ENCODE results near the gene TUBGCP6. TPM values are rescaled to one million over a fixed set of nuclear protein-coding genes. Genes with fewer than 3 reads are reported as not detected.
"Not testable (repeated sequence)": the region's sequence is repeated elsewhere in the genome, so short reads cannot be mapped to it uniquely, and the experiment has no call there.

The TUBGCP6 gene
- total RNA-seq, 2 donors from 2014 or later = 20.4 to 22.0 TPM

- ATAC-seq (no peak), DNase-seq (no peak)
- intact Hi-C loops (cut with DNase I) = no loop called here
Observed at GRCh38 chr22:50280022-50280707, 35.3 kb upstream of the TUBGCP6 start.

- DNase-seq = no peak
- ATAC-seq = no peak
- intact Hi-C loops (cut with DNase I) = loop anchor here (5.0 kb wide), 2 partner anchors 48 to 63 kb away; partner anchors contain the start of genes DENND6B (in 1 of the 2) and PPP6R2 (in 1 of the 2)
Observed at GRCh38 chr22:50278956-50279619, 34.3 kb upstream of the TUBGCP6 start.

- ATAC-seq (no peak), DNase-seq (no peak)
- intact Hi-C loops (cut with DNase I) = loop anchor here (5.0 kb wide), 2 partner anchors 49 to 64 kb away; partner anchors contain the start of genes DENND6B (in 1 of the 2) and PPP6R2 (in 1 of the 2)
Observed at GRCh38 chr22:50278461-50278860, 33.6 kb upstream of the TUBGCP6 start.

GRCh38 chr22:50277761-50278160 lies 32.9 kb upstream of the TUBGCP6 start:
- ATAC-seq = no peak
- DNase-seq = no peak
- intact Hi-C loops (cut with DNase I) = loop anchor here (2.0 to 5.0 kb wide), 3 partner anchors 47 to 65 kb away; partner anchors contain the start of genes DENND6B (in 1 of the 2) and PPP6R2 (in 1 of the 2)

GRCh38 chr22:50276143-50276542 lies 31.3 kb upstream of the TUBGCP6 start:
- ATAC-seq = peak; percentile 79 to 84
- peak; percentile 73 for DNase-seq
- intact Hi-C loops (cut with DNase I) = loop anchor here (2.0 to 5.0 kb wide), 3 partner anchors 49 to 66 kb away; partner anchors contain the start of genes DENND6B (in 1 of the 2) and PPP6R2 (in 1 of the 2)

GRCh38 chr22:50275181-50276055 lies 30.6 kb upstream of the TUBGCP6 start:
- intact Hi-C loops (cut with DNase I) = loop anchor here (2.0 to 5.0 kb wide), 3 partner anchors 49 to 67 kb away; partner anchors contain the start of genes DENND6B (in 1 of the 2) and PPP6R2 (in 1 of the 2)
- ATAC-seq (no peak), DNase-seq (no peak)

- no peak for DNase-seq
- intact Hi-C loops (cut with DNase I) = loop anchor here (5.0 kb wide), 2 partner anchors 53 to 68 kb away; partner anchors contain the start of genes DENND6B (in 1 of the 2) and PPP6R2 (in 1 of the 2)
- ATAC-seq = no peak
Observed at GRCh38 chr22:50274771-50275170, 29.9 kb upstream of the TUBGCP6 start.

- intact Hi-C loops (cut with DNase I) = no loop called here
- ATAC-seq (peak; percentile 3 to 12), DNase-seq (peak; percentile 61)
Observed at GRCh38 chr22:50274311-50274710, 29.5 kb upstream of the TUBGCP6 start.

GRCh38 chr22:50273781-50274180 lies 29.0 kb upstream of the TUBGCP6 start:
- intact Hi-C loops (cut with DNase I); ATAC-seq: not testable (repeated sequence)

GRCh38 chr22:50273352-50273751 lies 28.5 kb upstream of the TUBGCP6 start:
- intact Hi-C loops (cut with DNase I); DNase-seq; ATAC-seq: not testable (repeated sequence)

More at GRCh38 chr22:50273781-50274180, 29.0 kb upstream of the TUBGCP6 start:
- DNase-seq = not testable (repeated sequence)

- no peak for ATAC-seq
- no peak for DNase-seq
- intact Hi-C loops (cut with DNase I) = no loop called here
Observed at GRCh38 chr22:50272044-50272802, 27.4 kb upstream of the TUBGCP6 start.

GRCh38 chr22:50271519-50271970 lies 26.7 kb upstream of the TUBGCP6 start:
- DNase-seq = peak; percentile 75
- peak; percentile 29 to 48 for ATAC-seq
- intact Hi-C loops (cut with DNase I) = no loop called here

- peak; percentile 80 for DNase-seq
- peak; percentile 53 to 54 for ATAC-seq
- intact Hi-C loops (cut with DNase I) = no loop called here
Observed at GRCh38 chr22:50270666-50271394, 26.0 kb upstream of the TUBGCP6 start.

GRCh38 chr22:50269970-50270665 lies 25.3 kb upstream of the TUBGCP6 start, which contains the start of gene MAPK11:
MAPK11 (minus strand) TSS chr22:50270380; CDS start chr22:50270292, 88 bp downstream.
- DNase-seq = peak; percentile 79
- ATAC-seq = peak; percentile 32 to 41
- intact Hi-C loops (cut with DNase I) = no loop called here

GRCh38 chr22:50269573-50269969 lies 24.7 kb upstream of the TUBGCP6 start:
- ATAC-seq (no peak), DNase-seq (no peak)
- intact Hi-C loops (cut with DNase I) = no loop called here

GRCh38 chr22:50268655-50269113 lies 23.9 kb upstream of the TUBGCP6 start:
- intact Hi-C loops (cut with DNase I) = no loop called here
- no peak for DNase-seq

More at GRCh38 chr22:50268655-50269113, 23.9 kb upstream of the TUBGCP6 start:
- no peak for ATAC-seq

All from left cardiac atrium (tissue), 4 donors.